Endometrial microvascular endothelial cells (primary cell): ENCODE results near the gene ING4. TPM values are rescaled to one million over a fixed set of nuclear protein-coding genes. Genes with fewer than 3 reads are reported as not detected.

ENCODE experiments used
- in situ Hi-C: cut with HindIII; loops from 2 replicates; pipeline ENCODE4 v1.10.0; 2017; ENCODE audit warnings: low sequenced_read_pairs, low pct_unique_long_range_greater_than_20kb; ENCODE audit errors: inconsistent ontology term
- total RNA-seq: library from RNA; depleted of rRNA; stranded (reverse); fragments of >200 nt; gene quantifications from one replicate; pipeline ENCODE4 v1.2.3, GENCODE V29; 2015; ENCODE audit errors: inconsistent ontology term

The ING4 gene
- total RNA-seq, 1 donor from 2014 or later = 39.5 TPM

GRCh38 chr12:6641131-6641530 is 21.8 kb downstream of the ING4 start:
- in situ Hi-C loops = no loop called here

- in situ Hi-C loops = no loop called here
These were observed 22.4 kb downstream of the ING4 start for GRCh38 chr12:6640497-6640896.

GRCh38 chr12:6639151-6639801 is 23.6 kb downstream of the ING4 start:
- in situ Hi-C loops = no loop called here

GRCh38 chr12:6638305-6638704 is 24.6 kb downstream of the ING4 start:
- in situ Hi-C loops = no loop called here

DNA sequence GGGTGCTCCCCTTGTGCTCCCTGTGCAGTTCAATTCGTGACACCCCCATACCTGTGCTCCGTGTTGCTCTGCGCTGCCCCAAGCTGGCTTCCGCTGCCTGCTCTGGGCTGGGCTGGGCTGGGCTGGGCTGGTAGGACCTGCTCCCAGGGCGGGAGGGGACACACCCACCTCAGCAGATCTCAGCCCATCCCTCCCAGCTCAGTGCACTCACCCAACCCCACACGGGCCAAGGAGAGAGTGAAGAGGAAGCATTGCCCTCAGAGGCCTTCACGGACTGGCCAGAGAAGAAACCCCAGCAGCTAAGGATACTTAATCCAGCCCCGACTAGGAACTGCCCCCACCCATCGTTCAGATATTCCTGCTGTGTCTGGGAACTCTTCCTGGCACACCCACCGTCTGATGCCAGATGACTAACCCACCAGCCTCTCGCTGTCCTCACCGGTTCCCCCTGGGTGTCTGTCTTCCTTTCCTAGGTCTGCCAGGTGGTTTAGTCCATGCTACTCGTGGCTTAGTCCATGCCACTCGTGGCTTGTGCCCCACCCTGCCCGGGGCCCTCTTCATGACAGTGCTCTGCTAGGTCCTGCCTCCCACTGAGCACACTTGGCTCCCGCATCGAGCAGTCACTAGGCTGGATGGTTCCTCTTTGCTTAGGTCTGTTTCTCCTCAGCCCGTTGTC is 26.9 kb downstream of the ING4 start, which contains the start of gene LPAR5:
LPAR5 (minus strand) TSS at position 104 of the 676 bp plus-strand sequence. CDS start 14,711 bp downstream, outside the sequence.
- in situ Hi-C loops = no loop called here

- in situ Hi-C loops = no loop called here
These were observed 27.5 kb downstream of the ING4 start for GRCh38 chr12:6635375-6635855.

- in situ Hi-C loops = no loop called here
These were observed 30.6 kb downstream of the ING4 start for GRCh38 chr12:6632026-6632983.

- in situ Hi-C loops = no loop called here
These were observed 31.4 kb downstream of the ING4 start for GRCh38 chr12:6631549-6631961.

GRCh38 chr12:6630736-6631135 is 32.2 kb downstream of the ING4 start:
- in situ Hi-C loops = no loop called here

- in situ Hi-C loops = no loop called here
These were observed 35.3 kb downstream of the ING4 start for GRCh38 chr12:6627616-6628015.

DNA sequence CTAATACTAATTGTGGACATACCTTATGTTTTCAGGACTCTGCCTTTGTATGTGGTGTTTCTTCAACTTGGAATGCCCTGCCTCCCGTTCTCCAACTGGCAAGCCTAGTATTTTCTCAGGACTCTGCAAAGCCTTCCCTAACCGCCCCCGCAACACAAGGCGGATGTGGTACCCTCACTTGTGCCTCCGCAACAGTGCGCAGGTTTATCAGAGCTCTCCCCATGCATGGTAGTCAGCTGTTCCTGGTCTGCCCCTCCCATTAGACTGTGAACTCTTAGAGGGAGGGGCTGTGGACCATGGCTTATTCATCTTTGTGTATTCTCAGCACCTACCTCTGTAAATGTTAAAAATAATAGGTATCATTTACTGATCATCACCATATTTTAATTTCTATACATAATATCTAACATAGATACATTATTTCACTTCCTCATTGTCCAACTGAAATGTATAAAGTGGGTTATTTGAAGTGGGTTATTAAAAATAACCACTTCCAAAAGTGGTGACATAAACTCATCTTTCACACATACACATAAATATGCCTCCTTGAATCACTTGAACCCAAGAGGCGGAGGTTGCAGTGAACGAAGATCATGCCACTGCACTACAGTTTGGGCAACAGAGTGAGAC is 36.1 kb downstream of the ING4 start:
- in situ Hi-C loops = no loop called here

DNA sequence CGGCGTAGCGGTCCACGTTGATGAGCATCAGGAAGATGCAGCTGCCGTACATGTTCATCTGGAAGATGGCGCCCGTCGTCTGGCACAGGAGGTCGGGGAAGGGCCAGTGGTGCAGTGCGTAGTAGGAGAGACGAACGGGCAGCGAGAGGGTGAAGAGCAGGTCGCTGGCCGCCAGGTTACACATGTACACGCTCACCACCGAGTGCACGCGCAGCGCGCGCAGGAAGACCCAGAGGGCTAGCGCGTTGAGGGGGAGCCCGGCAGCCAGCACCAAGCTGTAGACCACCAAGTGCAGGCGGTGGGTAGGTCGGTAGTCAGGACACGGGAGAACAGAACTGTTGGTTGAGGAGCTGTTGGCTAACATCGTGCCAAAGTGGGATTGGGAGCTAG is 42.0 kb downstream of the ING4 start:
- in situ Hi-C loops = no loop called here

DNA sequence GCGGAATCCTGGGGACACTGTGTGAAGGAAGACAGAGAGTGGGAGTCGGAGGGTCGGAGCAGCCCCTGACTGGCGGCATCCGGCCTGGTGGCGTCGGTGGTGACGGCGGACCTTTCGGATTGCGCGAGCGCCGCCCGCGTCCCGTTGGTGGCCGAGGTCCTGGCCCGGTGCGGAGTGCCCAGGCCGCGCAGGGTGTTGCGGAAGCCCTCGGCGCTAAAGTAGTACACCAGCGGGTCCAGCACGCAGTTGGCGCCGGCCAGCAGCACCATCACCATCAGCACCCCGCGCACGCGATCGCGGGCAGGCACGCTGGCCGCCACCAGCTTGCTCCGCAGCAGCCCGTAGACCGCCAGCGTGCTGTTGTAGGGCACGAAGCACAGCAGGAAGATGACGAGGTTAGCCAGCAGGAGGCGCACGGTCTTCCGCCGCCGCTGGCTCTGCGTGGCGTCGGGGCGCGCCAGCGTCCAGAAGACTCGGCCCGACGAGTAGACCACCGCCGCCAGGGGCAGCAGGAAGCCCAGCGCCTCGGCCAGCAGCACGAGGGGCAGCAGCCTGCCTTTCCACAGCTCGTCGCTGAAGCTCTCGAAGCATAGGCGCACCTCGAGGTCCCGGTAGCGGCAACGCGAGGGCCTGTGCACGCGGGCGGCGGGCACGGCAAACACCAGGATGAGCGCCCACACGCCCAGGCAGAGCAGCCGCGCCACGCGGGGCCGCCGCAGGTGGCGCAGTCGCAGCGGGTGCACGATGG is 42.6 kb downstream of the ING4 start:
- in situ Hi-C loops = no loop called here

DNA sequence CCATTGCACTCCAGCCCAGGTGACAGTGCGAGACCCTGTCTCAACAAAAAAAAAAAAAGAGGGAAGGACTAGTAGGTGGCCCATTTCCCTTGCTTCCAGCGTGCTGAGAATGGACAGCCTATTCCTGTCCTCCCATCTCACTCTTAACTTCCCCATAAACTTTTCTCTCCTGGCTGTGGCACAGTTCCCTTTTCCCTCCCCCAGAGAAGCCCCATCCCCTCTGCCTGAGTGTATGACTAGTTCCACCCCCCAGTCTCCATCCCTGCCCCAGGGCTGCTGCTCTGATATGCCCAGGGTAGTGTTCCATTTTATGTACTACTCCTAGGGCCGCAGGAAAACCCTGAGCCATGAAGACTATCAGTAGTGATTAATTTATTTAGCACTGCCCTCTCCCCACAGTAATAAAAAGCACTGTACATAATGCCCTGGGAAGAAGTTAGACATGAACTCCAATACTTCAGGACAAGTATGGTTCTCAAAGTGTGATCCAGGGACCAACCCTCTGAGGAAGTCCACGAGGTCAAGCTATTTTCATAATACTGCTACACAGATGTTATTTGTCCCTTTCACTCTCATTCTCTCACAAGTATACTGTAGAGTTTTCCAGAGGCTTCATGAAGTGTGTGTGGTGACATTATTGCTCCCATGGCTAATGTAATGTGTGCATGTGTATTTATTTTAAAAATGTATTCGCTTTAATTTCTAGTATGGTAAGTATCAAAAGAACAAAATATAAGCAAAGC is 44.3 kb downstream of the ING4 start:
- in situ Hi-C loops = no loop called here

DNA sequence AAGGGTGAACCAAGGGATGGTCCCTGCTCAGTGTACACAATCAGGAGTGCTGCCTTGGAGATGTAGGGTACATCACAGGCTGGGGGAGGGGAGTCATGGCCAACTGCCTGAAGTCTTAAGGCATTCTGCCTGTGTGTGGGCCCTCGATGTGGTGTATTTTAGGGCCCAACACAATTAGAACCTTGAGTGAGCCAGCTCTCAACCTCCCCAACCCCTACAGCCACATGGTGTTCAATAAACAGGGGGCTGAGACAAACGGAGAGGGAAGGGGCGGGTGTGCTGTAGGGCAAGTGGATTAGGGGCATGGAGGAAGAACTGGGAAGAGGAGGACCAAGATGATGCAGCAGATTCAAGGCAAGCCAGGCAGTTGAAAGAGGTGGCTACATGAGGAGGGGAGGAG is 47.1 kb downstream of the ING4 start:
- in situ Hi-C loops = no loop called here

DNA sequence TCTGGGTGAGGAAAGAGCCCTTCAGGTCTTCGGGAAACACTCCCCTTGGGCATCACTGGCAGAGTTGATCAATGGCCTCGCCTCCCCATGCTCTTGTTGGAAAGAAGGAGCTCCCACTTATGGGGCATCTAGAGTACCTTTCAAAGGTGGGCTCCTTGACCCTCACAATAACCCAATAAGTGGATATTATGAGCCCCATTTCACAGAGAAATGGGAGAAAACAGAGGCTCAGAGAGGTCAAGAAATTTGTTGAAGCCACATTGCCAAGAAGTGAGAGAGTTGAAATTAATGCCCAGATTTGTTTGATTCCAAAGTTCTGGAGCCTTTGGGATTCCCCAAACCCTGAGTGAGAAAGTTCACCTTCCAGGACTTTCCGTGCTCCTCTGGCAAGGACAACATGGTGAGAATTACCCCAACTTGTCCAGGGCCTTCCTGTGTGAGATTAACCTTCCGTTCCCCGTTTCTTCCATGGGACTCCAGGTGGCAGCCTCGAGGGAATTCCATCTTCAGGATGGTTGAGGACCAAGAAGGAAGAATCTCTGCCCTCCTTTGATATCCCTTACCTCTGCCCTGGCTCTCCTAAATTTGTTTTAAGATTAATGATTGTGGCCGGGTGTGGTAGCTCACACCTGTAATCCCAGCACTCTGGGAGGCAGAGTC is 48.3 kb downstream of the ING4 start:
- in situ Hi-C loops = no loop called here

DNA sequence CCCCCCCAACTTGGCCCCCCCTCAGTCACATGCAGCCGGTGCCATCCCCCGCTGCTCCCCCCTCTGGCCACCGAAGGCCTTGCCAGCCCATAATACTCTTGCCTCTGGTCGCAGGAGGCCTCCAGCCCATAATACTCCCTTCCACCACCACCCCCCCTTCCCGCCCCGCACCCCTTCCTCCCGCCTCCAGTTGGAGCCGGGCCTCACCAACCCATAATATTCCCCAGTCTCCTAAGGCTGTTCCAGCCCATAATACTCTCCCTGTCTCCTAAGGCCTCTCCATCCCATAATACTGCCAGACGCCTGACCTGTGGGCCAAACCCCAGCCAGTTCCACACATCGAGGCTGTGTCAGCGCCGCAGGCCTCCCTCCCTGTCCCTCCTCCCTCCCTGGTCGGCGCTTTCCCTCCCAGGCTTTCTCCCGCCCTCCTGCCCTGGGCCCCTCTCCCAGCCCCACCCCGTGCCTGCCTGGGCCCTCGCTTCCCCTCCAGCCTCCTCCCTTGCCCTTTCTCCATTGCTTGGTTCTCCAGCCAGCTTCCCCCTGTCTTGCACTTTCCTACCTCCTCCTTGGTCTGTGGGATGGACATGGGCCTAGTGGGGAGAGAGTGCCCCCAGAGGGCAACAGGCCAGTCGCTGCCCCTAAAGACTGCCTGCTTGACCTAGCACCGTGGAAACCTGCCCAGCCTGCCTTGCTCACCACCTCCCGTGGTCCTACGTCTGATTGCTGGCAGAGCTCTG is 49.0 kb downstream of the ING4 start:
- in situ Hi-C loops = no loop called here
